GM19372 (cell line): Measurements from ENCODE around the gene IGSF9.
"Not testable (repeated sequence)": the region's sequence is repeated elsewhere in the genome, so short reads cannot be mapped to it uniquely, and the experiment has no call there.

Source experiments
- ATAC-seq: cut with Tn5 transposase; IDR thresholded peaks from one replicate; pipeline ENCODE4 v1.9.1; 2021; ENCODE audit warnings: mild to moderate bottlenecking, low read depth, moderate library complexity; ENCODE audit not compliant: unreplicated experiment

IGSF9 gene

DNA sequence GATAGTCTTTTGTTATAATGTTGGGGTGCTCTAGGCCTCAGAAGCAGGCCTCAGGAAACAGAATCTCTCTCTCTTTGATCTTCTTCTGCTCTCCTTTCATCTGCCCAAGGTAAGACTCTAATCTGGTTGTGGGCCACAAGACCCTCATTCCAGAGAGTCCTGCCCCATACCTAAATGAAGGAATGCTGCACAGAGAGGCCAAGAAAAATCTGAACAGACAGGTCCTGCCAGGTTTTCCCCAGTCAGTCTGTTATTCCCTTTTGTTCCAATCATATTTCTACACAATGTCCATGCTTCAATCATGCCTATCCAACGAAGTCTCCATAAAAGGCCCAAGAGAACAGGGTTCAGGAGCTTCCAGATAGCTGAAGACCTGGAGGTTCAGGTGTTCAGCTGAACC lies 38.5 kb downstream of the IGSF9 start:
- no peak for ATAC-seq

DNA sequence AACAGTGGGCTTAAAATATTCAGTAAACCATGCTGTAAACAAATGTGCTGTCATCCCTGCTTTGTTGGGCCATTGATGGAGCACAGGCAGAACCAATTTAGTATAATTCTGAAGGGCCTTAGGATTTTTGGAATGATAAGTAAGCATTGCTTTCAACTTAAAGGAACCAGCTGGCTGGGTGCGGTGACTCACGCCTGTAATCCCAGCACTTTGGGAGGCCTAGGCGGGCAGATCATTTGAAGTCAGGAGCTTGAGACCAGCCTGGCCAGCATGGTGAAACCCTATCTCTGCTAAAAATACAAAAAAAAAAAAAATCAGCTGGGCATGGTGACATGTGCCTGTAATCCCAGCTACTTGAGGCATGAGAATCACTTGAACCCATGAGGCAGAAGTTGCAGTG lies 41.4 kb downstream of the IGSF9 start:
- not testable (repeated sequence) for ATAC-seq

DNA sequence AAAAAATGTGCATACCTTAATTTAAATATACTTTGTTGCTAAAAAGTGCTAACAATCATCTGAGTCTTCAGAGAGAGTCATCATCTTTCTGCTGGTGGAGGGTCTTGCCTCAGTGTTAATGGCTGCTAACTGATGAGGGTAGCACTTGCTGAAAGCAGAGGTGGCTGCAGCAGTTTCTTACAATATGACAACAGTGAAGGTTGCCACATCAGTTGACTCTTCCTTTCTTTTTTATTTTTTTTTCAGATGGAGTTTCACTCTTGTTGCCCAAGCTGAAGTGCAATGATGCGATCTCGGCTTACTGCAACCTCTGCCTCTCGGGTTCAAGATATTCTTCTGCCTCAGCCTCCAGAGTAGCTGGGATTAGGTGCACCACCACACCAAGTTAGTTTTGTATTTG lies 42.9 kb downstream of the IGSF9 start:
- no peak for ATAC-seq

DNA sequence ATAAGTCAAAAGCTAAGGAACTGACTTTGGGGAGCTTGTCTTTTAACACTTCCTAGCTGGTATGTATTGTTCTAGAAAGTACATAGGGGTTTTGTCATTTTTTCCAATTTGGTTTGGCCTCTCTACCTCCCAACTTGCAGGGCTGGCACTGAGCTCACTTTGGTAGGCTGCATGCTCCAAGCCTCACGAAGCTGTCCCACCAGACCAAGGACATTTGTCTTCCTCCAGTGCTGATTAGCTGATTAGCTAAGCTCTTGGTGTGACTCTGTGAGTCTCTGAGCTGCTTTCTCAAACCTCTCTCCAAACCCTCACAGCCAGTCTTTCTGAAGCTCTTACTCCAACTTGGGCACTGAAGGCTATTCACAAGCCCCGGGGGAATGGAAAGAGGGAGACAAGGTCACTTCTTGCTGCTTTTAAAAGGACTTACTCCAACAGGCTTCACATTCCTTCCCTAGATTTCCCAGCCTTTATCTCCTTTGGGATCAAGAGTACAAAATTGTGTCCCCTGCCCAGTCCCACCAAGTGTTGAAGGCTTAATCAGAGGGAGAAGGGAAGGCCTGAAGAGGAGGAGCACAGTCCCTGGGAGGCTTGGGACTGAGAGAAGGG lies 44.6 kb downstream of the IGSF9 start:
- no peak for ATAC-seq

DNA sequence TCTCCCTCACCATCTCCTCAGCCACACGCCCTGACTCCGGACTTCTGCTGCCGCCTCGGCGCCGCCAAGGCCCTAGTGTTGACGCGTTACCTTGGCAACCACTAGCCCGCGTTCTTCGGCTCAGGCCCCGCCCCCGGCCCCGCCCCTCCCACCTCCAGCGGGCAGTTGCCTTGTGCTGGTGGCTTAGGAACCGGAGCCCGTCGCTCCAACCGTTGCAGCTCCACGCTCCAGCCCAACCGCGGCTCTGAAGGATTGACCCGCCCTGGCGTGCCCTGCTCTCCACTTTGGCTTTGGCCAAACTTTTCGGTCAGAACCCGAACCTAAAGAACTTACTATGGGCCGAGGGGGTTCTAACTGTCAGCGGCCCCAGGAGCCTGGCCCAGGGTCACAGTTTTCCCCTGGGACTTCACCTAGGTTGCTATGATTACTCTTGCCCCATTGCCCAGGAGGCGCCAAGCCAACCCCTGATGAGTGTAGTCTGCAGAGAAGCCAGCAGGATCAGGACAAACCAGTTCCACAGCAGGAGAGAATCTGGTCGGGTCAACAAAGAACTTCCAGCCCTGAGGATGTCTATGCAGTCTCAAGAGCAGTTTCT lies 45.2 kb downstream of the IGSF9 start, which contains the start of gene CFAP45:
CFAP45 (minus strand) TSS at position 80 of the 595 bp plus-strand sequence; CDS start at position 13, 67 bp downstream.
- ATAC-seq = no peak

DNA sequence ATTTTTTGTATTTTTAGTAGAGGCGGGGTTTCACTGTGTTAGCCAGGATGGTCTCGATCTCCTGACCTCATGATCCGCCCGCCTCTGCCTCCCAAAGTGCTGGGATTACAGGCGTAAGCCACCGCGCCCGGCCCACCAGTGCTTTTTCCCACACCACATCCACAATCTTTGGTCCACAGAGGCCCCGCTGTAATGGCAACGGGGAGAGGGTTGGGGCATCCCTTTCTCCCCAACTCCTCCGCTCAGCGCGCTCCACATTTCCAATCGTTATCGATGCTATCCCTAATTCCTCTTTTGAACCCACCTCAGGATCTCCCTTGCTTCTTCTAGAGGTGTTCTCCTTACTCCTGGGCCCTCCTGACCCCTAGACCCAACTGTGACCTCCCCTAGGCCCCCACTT lies 45.8 kb downstream of the IGSF9 start:
- ATAC-seq = not testable (repeated sequence)

DNA sequence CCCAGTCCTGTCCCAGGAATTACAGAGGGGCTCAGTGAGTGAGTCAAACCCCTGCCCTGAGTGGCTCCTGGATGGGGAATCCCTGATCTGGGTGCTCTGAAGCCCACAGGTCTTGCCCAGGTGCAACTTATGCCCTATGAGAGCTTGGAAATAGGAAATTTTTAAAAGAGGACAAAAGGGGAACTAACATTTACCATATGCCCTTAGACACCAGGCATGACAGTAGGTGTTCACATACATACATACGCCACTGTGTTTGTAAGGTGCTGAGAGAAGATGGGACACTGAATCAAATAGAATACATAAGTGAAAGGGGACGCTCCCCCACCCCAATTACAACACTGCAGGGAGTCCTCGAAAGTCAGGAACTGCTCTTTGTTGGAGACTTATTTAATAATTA lies 46.9 kb downstream of the IGSF9 start:
- ATAC-seq = no peak

DNA sequence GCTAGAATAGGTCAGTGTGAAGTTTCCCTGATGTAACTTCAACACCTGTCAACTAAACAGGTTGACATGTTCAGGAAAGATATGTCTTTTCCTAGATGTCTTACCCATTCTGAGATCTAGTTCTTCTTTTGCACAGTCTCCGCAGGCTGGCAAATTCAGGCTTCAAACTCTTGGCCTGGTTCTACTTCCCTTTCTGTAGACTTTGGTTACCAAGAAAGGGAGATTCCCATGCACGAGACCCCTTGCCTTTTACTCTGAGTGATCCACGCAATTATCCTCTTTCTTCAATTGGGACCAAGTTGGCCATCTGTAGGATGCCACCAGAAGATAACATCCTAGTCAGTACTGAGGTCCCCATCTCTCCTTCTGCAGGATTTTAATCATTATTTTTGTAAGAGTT lies 47.5 kb downstream of the IGSF9 start:
- ATAC-seq = no peak

DNA sequence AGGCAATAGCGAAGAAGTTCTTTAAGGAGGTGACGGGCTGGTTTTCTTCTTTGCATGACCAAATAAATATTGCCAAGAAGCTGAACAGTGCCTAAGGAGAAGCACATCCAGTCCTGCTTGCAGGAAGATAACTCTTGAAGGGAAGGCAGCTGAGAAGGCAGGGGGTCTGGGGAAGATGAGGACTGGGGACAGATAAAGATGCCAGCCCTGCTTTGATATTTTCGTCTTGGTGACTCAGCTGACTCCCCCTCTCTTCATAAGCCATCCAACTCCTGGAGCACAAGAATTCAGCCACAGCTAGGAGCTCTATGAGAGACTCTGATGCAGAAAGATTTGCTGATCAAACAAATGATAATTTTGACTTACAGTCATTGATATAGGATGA lies 48.9 kb downstream of the IGSF9 start:
- no peak for ATAC-seq

DNA sequence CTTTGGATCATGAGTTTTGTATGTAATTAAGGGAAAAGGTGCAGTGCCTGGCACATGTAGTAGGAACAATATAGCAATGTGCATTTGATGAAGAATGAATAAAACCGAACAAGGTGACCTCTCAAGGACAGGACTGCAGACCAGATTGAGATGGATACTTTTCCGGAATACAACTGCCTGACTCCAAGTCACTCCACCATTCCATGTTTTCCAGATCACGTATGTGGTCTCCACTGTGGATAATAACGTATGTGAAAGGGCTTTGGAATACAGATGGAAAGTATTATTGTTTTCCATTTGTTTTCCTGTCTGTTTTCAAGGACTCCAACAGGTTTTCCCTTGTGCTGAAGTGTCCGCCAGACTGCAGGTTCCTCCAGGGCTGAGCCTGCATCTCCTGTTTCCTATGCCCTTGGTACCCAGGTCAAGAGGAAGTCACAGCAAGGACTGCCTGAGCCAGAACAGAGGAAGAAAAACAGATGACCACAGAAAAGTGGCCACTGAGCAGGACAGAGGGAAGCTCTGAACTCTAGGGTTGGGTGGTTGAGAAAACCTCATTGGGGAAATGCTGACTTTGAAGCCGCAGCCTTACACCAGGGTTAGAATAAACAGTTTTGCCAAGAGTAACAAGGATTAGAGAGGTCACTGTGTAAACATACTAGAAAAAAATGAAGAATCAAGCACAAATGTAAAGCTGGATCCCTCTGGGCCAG lies 49.4 kb downstream of the IGSF9 start:
- no peak for ATAC-seq

DNA sequence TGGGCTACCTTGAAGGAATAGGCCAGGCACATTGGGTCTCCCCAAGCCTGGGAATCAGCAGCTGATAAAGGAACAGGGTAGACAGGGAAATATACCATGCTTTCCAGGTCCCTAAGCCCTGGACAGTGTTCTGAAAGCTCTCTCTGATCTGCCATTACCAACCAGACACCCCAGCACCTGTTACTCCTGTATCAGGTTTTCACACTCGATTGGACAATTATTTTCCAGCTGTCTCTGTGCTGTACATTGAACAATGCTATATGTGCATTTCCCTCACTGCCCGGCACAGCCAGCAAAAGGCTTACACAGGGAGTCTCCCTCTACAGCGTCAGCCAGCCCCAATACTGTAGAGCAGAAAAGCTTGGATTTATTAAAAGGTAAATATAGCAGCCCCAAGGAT lies 50.1 kb downstream of the IGSF9 start:
- ATAC-seq = no peak

DNA sequence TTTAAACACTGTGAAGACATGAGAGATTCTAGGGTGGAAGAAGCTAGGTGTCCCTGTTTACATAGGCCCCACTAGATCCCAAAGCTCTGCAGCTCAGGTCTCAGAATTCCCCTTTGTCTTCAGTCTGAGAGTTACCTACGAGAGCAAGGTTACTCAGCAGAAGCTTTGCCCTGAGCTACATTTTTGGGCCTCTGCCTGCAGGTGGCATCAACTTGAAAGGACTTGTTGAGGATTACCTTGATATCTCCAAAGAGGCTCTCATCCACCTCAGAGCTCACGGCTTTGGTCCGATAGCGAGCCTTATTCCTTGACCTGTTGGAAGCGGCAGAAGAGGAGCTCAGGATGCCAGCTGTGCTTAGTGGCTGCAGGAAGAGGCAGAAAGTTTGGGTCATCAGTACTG lies 52.5 kb downstream of the IGSF9 start:
- ATAC-seq = no peak

DNA sequence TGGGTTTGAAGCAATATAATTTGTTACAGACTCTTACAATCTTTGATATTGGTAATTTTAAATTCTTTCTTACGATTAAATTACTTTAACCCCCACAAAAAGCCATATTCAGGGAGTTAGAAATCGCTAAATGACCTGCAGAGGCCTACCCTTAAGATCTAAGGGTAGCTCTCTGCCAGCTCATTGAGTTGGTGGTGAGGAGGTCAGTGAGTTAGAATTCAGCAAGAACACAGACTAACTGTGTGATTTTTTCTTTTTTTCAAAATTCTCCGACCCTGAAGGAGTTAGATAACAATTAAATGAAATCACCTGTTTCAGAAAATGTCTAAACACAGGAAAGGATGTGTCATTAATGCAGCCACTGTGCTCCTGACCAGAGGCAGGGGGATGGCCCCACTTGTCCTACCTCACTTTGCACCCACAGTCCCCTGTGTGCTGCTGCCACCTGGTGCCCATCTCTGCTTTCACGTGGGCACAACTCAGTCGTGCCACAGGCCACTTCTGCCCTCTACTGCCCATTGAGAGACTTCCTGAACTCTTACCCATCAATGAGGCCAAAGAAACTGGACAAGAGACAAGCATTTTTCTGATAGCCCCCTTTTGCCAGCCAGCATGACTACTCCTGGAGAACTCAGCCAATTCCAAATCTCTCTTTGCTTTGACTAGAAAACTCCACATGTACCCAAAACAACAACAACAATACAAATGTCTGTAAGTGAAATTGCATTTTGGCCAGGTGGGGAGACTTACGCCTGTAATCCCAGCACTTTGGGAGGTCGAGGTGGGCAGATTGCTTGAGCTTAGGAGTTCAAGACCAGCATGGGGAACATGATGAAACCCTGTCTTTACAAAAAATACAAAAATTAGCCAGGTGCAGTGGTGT lies 53.9 kb downstream of the IGSF9 start:
- ATAC-seq = peak; percentile 59

DNA sequence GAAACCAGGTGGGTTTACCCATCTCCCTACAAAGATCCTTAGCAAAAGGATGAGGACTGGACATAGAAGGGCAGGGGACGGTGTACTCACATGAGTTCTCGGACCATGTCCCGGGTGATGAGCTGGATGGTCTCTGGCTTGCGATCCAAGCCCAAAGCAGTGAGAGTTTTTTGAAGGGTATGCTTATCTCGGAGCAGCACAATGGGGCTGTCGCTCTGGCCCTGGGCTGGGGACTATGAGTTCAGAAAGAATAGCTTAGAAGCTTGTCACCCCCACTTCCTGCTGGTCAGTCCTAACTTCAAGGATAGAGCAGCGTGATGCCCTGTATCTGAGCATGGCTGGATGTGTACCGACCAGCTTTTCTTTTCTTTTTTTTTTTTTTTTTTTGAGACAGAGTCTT lies 55.0 kb downstream of the IGSF9 start:
- ATAC-seq = no peak

DNA sequence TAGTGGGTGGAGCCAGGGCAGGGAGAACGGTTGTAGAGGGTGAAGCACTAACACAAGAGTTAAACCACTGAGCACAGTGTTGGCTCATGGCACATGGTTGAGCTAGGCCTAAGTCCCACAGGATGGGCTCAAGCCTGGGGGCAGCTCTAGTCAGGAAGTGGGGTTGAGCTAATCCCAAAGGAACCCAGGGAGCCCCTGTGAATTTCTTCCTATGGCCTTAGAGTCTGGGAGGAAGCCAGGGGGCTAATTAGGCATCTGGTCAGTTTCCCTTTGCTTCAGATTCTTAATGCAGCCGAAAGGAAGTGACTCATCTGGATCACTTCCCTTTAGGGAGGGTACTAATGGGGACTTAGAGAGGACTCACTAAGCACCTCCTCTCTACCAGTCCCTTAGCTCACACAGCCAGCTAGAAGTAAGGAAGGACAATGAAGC lies 55.6 kb downstream of the IGSF9 start:
- ATAC-seq = peak; percentile 90

DNA sequence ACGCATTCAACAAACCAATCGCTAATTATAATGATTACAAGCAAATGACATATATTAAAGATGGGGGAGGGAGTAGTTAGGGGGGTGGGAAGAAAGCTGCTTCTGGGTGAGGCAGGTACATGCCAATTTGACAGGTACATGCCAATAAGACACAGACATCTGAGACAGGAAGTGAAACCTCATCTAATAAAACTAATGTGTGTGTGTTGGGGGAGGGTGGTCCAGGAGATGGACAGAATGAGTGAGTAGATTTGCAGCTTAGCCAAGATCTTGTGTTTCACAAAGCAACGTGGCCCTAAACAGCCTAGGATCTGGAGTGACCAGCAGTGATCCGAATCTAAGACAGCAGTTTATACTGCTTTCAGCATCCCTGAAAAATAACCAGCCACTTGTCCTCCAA lies 56.2 kb downstream of the IGSF9 start:
- ATAC-seq = no peak

DNA sequence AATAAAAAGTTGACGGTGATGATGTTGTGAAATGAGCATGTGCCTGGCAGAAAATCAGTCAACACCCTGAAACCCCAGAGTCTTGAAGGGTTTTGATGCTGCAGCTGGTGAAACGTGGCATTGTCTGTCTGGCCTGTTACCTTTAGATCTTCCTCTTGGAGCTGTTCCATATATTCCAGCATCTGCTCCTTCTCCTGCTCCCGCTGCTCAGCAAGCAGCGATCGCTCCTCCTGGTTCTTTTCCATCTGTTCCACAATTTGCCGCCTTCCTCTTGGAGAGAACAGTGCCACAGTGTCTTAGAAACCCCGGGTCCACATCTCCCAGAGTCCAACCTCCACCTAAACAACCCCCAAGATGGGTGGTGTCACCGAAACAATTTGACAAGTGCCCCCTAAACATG lies 61.1 kb downstream of the IGSF9 start:
- ATAC-seq = no peak

DNA sequence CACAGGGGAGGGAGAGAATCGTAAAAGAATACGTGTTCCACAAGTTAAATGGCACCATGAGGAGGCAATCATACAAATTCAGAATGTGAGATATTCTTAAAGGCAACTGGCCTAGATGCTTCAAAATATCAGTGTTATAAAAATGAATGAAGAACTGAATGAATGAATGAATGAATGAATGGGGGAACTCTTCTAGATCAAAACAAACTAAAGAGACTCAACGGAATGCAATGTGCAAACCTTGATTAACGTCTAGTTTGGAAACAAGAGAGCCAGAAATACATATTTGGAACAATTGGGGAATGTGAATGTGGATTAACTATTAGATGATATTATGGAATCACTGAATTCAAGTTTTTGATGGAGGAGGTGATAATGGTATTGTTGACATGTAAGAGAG lies 62.3 kb downstream of the IGSF9 start:
- no peak for ATAC-seq

DNA sequence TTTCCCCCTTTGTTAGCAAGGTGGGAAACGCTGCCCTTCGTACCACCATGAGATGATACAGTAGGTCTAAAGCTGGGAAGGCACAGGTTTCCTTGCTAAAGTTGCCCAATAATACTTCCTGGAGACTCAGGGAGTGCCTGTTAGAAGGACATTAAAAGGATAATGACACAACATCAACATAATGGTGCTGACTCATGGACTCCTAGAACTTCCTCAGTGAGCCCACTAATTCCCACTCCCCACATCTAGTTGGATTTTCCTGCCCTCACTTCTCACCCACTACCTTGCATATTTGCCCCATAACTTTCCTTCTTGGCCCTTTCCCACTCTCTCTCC lies 62.9 kb downstream of the IGSF9 start:
- no peak for ATAC-seq

DNA sequence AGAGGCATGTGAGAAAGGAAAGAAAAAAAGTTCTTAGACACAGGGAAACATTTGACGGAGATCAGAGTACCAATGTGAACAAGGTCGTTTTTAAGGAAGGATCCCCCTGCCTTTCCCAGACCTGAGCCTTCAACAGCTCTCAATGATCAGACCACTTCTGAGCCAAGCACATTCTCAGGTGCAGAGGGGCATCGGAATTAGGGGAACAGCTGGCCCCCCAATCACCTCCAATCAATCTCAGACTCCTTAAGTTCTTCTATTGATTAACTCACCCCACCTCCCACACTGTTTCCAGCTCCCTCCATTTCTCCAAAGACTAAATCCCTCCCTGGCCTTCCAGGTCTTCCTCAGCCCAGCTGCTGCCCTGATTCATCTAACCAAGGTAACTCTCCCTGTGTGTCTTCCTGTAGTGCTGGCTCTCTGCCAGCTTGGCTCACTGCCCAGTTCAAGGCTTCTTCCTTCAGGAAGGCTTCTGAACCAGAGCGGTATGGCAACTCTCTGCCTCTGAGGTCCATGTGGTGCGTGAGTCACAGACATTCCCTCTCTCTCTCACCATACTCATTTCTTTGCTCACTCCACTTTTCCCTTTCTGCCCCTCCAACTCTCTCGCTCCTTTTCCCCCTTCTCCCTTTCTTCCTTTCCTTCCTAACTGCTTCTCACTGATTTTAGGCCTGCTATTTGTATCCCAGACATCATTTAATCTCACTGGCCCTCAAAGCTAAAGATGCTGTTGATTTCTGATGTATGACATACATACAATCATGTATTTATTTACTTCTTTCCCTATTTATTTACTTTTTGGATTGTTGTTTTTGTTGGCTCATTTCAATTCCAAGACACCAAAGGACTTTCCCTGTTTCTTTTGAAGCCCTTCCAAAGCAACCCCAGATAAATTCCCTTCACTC lies 63.5 kb downstream of the IGSF9 start:
- ATAC-seq = no peak
